DND-41 (cell line): Measurements from ENCODE around the gene STARD8.

Experiments used
- ATAC-seq: fragments of 200-7000 bp; cut with Tn5 transposase; 3 replicates; pipeline ENCODE4 v1.9.1; 2021; ENCODE audit warnings: low read depth; ENCODE audit not compliant: insufficient read depth
- DNase-seq: peaks from one replicate; pipeline ENCODE4 v3.0.0-alpha.2; 2020
- H2AFZ ChIP-seq: 2 replicates; pipeline ENCODE4 v1.6.0; 2012; ENCODE audit warnings: low read depth, low read length
- H3K27ac ChIP-seq: 2 replicates; pipeline ENCODE4 v1.5.1; 2012; ENCODE audit warnings: low read length, inconsistent platforms
- H3K27me3 ChIP-seq: fragments of 200-600 bp; sonication (generic); 2 replicates; pipeline ENCODE4 v1.6.0; 2012; ENCODE audit warnings: low read length, mild to moderate bottlenecking, inconsistent platforms; ENCODE audit not compliant: insufficient read depth, poor library complexity
- H3K36me3 ChIP-seq: 2 replicates; pipeline ENCODE4 v1.5.1; 2012; ENCODE audit warnings: low read length, inconsistent platforms; ENCODE audit not compliant: insufficient read depth
- H3K4me1 ChIP-seq: 2 replicates; pipeline ENCODE4 v1.5.1; 2012; ENCODE audit warnings: mild to moderate bottlenecking, low read length; ENCODE audit not compliant: insufficient read depth
- H3K4me2 ChIP-seq: 2 replicates; pipeline ENCODE4 v1.6.0; 2012; ENCODE audit warnings: mild to moderate bottlenecking, moderate library complexity, low read length, inconsistent platforms; ENCODE audit not compliant: insufficient read depth
- H3K4me3 ChIP-seq, 2 experiments: fragments of 200-600 bp in 1 of 2; shearing (Covaris generic) in 1 of 2; 2 replicates each; pipeline ENCODE4 v1.5.1; 2012 to 2016; ENCODE audit warnings: inconsistent platforms in 2 of 2, low read length in 2 of 2, mild to moderate bottlenecking in 2 of 2, low read depth in 1 of 2, moderate library complexity in 1 of 2
- H3K79me2 ChIP-seq: 2 replicates; pipeline ENCODE4 v1.6.0; 2012; ENCODE audit warnings: low read length, inconsistent platforms; ENCODE audit not compliant: insufficient read depth
- H3K9ac ChIP-seq: 2 replicates; pipeline ENCODE4 v1.6.0; 2012; ENCODE audit warnings: low read depth, mild to moderate bottlenecking, inconsistent platforms, low read length, moderate library complexity
- H3K9me3 ChIP-seq: 2 replicates; pipeline ENCODE4 v1.5.1; 2012; ENCODE audit warnings: low read length, moderate library complexity, mild to moderate bottlenecking, inconsistent platforms; ENCODE audit not compliant: insufficient read depth, severe bottlenecking
- H4K20me1 ChIP-seq: 2 replicates; pipeline ENCODE4 v1.6.0; 2012; ENCODE audit warnings: low read length; ENCODE audit not compliant: insufficient read depth
- EZH2 ChIP-seq: IDR thresholded peaks from 3 replicates; pipeline ENCODE4 v1.6.1; 2012; ENCODE audit warnings: borderline replicate concordance, low read depth, mild to moderate bottlenecking, moderate library complexity, low read length, inconsistent platforms; ENCODE audit not compliant: severe bottlenecking
- TF ChIP-seq, protein P1 (sequence below): IDR thresholded peaks from 2 replicates; pipeline ENCODE4 v1.5.1; 2012; ENCODE audit warnings: borderline replicate concordance, low read length, moderate library complexity, mild to moderate bottlenecking; ENCODE audit not compliant: poor library complexity, severe bottlenecking; ENCODE audit errors: extremely low read depth

STARD8 gene

GRCh38 chrX:68723491-68724155 is 76.2 kb downstream of the STARD8 start:
- Histone ChIP-seq H3K27ac (no peak overlapping the region), H3K9ac (no peak overlapping the region), H3K36me3 (no peaks in the 10 kb centered on the region), H3K4me3 (no peak overlapping the region), H2AFZ (no peak overlapping the region), H3K9me3 (no peaks in the 10 kb centered on the region), H3K79me2 (no peaks in the 10 kb centered on the region), H3K4me1 (no peaks in the 10 kb centered on the region), H3K4me2 (no peak overlapping the region), H4K20me1 (no peaks in the 10 kb centered on the region), H3K27me3 (no peaks in the 10 kb centered on the region)
- DNase-seq (no peak), ATAC-seq (no peak)
- TF ChIP-seq, protein P1, sequence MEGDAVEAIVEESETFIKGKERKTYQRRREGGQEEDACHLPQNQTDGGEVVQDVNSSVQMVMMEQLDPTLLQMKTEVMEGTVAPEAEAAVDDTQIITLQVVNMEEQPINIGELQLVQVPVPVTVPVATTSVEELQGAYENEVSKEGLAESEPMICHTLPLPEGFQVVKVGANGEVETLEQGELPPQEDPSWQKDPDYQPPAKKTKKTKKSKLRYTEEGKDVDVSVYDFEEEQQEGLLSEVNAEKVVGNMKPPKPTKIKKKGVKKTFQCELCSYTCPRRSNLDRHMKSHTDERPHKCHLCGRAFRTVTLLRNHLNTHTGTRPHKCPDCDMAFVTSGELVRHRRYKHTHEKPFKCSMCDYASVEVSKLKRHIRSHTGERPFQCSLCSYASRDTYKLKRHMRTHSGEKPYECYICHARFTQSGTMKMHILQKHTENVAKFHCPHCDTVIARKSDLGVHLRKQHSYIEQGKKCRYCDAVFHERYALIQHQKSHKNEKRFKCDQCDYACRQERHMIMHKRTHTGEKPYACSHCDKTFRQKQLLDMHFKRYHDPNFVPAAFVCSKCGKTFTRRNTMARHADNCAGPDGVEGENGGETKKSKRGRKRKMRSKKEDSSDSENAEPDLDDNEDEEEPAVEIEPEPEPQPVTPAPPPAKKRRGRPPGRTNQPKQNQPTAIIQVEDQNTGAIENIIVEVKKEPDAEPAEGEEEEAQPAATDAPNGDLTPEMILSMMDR: no peak
- no peak for TF ChIP-seq EZH2

- Histone ChIP-seq H3K4me3 (no peak overlapping the region), H3K9ac (no peak overlapping the region), H4K20me1 (no peaks in the 10 kb centered on the region), H3K79me2 (no peaks in the 10 kb centered on the region), H3K27ac (no peak overlapping the region), H3K27me3 (no peaks in the 10 kb centered on the region), H2AFZ (no peak overlapping the region), H3K9me3 (no peaks in the 10 kb centered on the region), H3K4me1 (no peaks in the 10 kb centered on the region), H3K4me2 (no peak overlapping the region), H3K36me3 (no peaks in the 10 kb centered on the region)
- no peak for ATAC-seq
- DNase-seq: no peak
- TF ChIP-seq, protein P1: no peak
- no peak for TF ChIP-seq EZH2
These were observed 77.1 kb downstream of the STARD8 start for GRCh38 chrX:68724531-68725020.

DNA sequence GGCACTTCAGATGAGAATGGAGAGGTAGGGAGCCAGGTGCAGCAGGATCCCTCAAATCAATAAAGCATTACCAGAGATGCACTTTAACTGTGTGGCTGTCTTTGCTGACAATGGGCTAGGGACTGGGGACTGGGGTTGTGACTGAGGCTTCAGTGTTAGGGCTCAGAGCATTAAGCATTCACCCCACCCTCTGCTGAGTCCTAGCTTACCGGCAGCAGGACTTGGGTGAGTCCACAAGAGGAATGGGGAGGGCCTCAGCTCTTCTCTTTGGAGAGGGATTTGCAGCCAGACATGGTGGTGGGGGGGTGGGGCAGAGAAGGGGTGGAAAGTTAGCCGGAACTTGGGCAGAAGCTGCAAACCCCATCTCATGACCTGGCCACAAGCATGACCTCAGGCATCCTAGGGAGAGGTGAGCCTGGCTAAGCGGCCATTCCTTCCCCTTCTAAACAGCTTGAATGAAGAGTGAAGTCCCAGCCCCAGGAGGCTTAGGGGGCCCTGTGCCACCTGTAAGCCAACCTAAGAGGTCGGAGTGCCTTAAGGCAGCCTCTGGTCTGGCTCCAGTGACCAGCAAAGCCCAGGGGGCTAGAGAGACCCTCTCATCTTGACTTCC is 78.4 kb downstream of the STARD8 start:
- DNase-seq: no peak
- Histone ChIP-seq H3K27me3 (no peaks in the 10 kb centered on the region), H3K9ac (no peak overlapping the region), H2AFZ (no peak overlapping the region), H3K27ac (no peak overlapping the region), H4K20me1 (no peaks in the 10 kb centered on the region), H3K9me3 (no peaks in the 10 kb centered on the region), H3K4me1 (no peaks in the 10 kb centered on the region), H3K36me3 (no peaks in the 10 kb centered on the region), H3K4me2 (no peak overlapping the region), H3K4me3 (no peak overlapping the region), H3K79me2 (no peaks in the 10 kb centered on the region)
- TF ChIP-seq, protein P1: no peak
- TF ChIP-seq EZH2: no peak
- ATAC-seq: no peak
